Activated CD4-positive, alpha-beta T cell treated with anti-CD3 and anti-CD28 coated beads for 24 hours (primary cell): Measurements from ENCODE around the gene SPTB.
"Not testable (repeated sequence)": the region's sequence is repeated elsewhere in the genome, so short reads cannot be mapped to it uniquely, and the experiment has no call there.

Experiments
- DNase-seq, 2 donors: peaks; one replicate each; pipeline ENCODE4 v3.0.0-alpha.2; 2020; ENCODE audit warnings: low read depth in 2 of 2

Gene SPTB

GRCh38 chr14:64879635-64880220 is at the start of gene SPTB:
TSS of gene SPTB (minus strand) at chr14:64879907. CDS start at chr14:64823094, 56,813 bp downstream.
- DNase-seq = peak; percentile 45 to 63

GRCh38 chr14:64929014-64929359 is 49.3 kb upstream of the SPTB start:
- DNase-seq = no peak

- DNase-seq = no peak
These were observed 48.7 kb upstream of the SPTB start for GRCh38 chr14:64928239-64929013.

- no peak for DNase-seq
These were observed 47.3 kb upstream of the SPTB start for GRCh38 chr14:64927031-64927430.

- no peak for DNase-seq
These were observed 46.8 kb upstream of the SPTB start for GRCh38 chr14:64926398-64926995.

GRCh38 chr14:64923015-64923414 is 43.3 kb upstream of the SPTB start:
- no peak for DNase-seq

- no peak for DNase-seq
These were observed 40.8 kb upstream of the SPTB start for GRCh38 chr14:64920465-64920864.

- DNase-seq = no peak
These were observed 39.9 kb upstream of the SPTB start for GRCh38 chr14:64919618-64920017.

GRCh38 chr14:64919215-64919614 is 39.5 kb upstream of the SPTB start:
- DNase-seq = no peak

- DNase-seq = no peak
These were observed 38.5 kb upstream of the SPTB start for GRCh38 chr14:64918216-64918615.

GRCh38 chr14:64915797-64916196 is 36.1 kb upstream of the SPTB start:
- DNase-seq = no peak

- DNase-seq = no peak
These were observed 35.3 kb upstream of the SPTB start for GRCh38 chr14:64915029-64915424.

GRCh38 chr14:64914237-64915028 is 34.7 kb upstream of the SPTB start, which contains the start of gene CHURC1:
TSS of gene CHURC1 (plus strand) at chr14:64914455. CDS start at chr14:64914496, 41 bp downstream.
- DNase-seq = peak; percentile 96 to 97

- DNase-seq = not testable (repeated sequence)
These were observed 33.8 kb upstream of the SPTB start for GRCh38 chr14:64913477-64913876.

- no peak for DNase-seq
These were observed 32.6 kb upstream of the SPTB start for GRCh38 chr14:64912261-64912660.

GRCh38 chr14:64910847-64911495 is 31.3 kb upstream of the SPTB start:
- DNase-seq = no peak

GRCh38 chr14:64906022-64906421 is 26.3 kb upstream of the SPTB start:
- no peak for DNase-seq

- no peak for DNase-seq
These were observed 20.3 kb upstream of the SPTB start for GRCh38 chr14:64899958-64900357.

GRCh38 chr14:64891839-64892375 is 12.2 kb upstream of the SPTB start:
- no peak for DNase-seq

GRCh38 chr14:64891173-64891838 is 11.6 kb upstream of the SPTB start:
- DNase-seq = no peak

GRCh38 chr14:64889352-64889751 is 9.6 kb upstream of the SPTB start:
- DNase-seq = no peak
